AG09309 (cell line): ENCODE results near the gene MEGF6.

Experiments
- DNase-seq: peaks from one replicate; pipeline ENCODE4 v3.0.0-alpha.2; 2010; ENCODE audit warnings: low read depth
- H3K4me3 ChIP-seq: 2 replicates; pipeline ENCODE4 v1.5.1; 2011; ENCODE audit warnings: mild to moderate bottlenecking, low read depth, low read length, moderate library complexity; ENCODE audit not compliant: control insufficient read depth
- CTCF ChIP-seq: IDR thresholded peaks from 2 replicates; pipeline ENCODE4 v1.5.1; 2011; ENCODE audit warnings: mild to moderate bottlenecking, low read depth, low read length, inconsistent platforms; ENCODE audit not compliant: insufficient read depth, control insufficient read depth; ENCODE audit errors: missing control alignments

Gene MEGF6

GRCh38 chr1:3632716-3633343, 21.5 kb upstream of the MEGF6 start:
- no peak overlapping the region for H3K4me3 ChIP-seq
- DNase-seq = no peak
- no peak for TF ChIP-seq CTCF

- DNase-seq = no peak
- H3K4me3 ChIP-seq = no peak overlapping the region
- no peak for TF ChIP-seq CTCF
These were observed 21.0 kb upstream of the MEGF6 start for GRCh38 chr1:3632298-3632697.

GRCh38 chr1:3631320-3632260, 20.3 kb upstream of the MEGF6 start:
- no peak overlapping the region for H3K4me3 ChIP-seq
- no peak for TF ChIP-seq CTCF

GRCh38 chr1:3630914-3631313, 19.6 kb upstream of the MEGF6 start:
- no peak for TF ChIP-seq CTCF
- H3K4me3 ChIP-seq = no peak overlapping the region
- no peak for DNase-seq

More at GRCh38 chr1:3631320-3632260, 20.3 kb upstream of the MEGF6 start:
- no peak for DNase-seq

- no peak for TF ChIP-seq CTCF
- H3K4me3 ChIP-seq = no peak overlapping the region
- DNase-seq = no peak
These were observed 18.9 kb upstream of the MEGF6 start for GRCh38 chr1:3630161-3630611.

GRCh38 chr1:3629561-3630160, 18.4 kb upstream of the MEGF6 start:
- no peak overlapping the region for H3K4me3 ChIP-seq
- TF ChIP-seq CTCF = no peak
- DNase-seq = no peak
